K562 (cell line): Measurements from ENCODE around the gene ZSWIM8. TPM values are rescaled to one million over a fixed set of nuclear protein-coding genes. Genes with fewer than 3 reads are reported as not detected.

Source experiments
- ARHGAP35 ChIP-seq: fragments of 450-650 bp; IDR thresholded peaks from 2 replicates; pipeline ENCODE4 v1.6.1; 2018; ENCODE audit not compliant: partially characterized antibody
- CHD2 ChIP-seq: IDR thresholded peaks from 2 replicates; pipeline ENCODE4 v1.6.1; 2011; ENCODE audit warnings: low read depth, low read length
- CREB1 ChIP-seq, 2 experiments: sonication (generic) in 1 of 2; formaldehyde crosslinking in 1 of 2; IDR thresholded peaks; 2 replicates each; pipeline versions ENCODE4 v1.6.1 to v1.8.0; 2012 to 2022; ENCODE audit warnings: inconsistent platforms in 1 of 2, mild to moderate bottlenecking in 1 of 2, missing genetic modification reagents in 1 of 2, moderate library complexity in 1 of 2
- GABPA ChIP-seq: fragments of 200-800 bp; sonication (Bioruptor generic); conservative IDR thresholded peaks from 2 replicates; pipeline ENCODE4 v1.6.1; 2016; ENCODE audit warnings: low read depth, missing genetic modification characterization, missing compliant biosample characterization
- HMBOX1 ChIP-seq: sonication (generic); IDR thresholded peaks from 2 replicates; pipeline ENCODE4 v1.6.1; 2016
- HNRNPLL ChIP-seq: fragments of 200-400 bp; formaldehyde crosslinking; IDR thresholded peaks from 2 replicates; pipeline ENCODE4 v1.6.1; 2017; ENCODE audit warnings: low read length, low read depth, mild to moderate bottlenecking; ENCODE audit not compliant: poor library complexity, severe bottlenecking
- NR2C2 ChIP-seq, 2 experiments: fragments of 200-800 bp in 1 of 2; sonication (Bioruptor generic) in 1 of 2; sonication (generic) in 1 of 2; formaldehyde crosslinking in 1 of 2; IDR thresholded peaks; 2 replicates each; pipeline versions ENCODE4 v1.6.1 to v1.8.0; 2016 to 2022; ENCODE audit warnings: mild to moderate bottlenecking in 1 of 2, missing compliant biosample characterization in 1 of 2, missing genetic modification characterization in 1 of 2, missing genetic modification reagents in 1 of 2
- PHB2 ChIP-seq: fragments of 450-650 bp; IDR thresholded peaks from 2 replicates; pipeline ENCODE4 v1.6.1; 2017; ENCODE audit warnings: low read depth
- POU5F1 ChIP-seq: fragments of 150-350 bp; IDR thresholded peaks from 2 replicates; pipeline ENCODE4 v1.6.1; 2014; ENCODE audit warnings: borderline replicate concordance, low read length, low read depth, mild to moderate bottlenecking; ENCODE audit not compliant: partially characterized antibody
- RBM25 ChIP-seq: fragments of 200-400 bp; formaldehyde crosslinking; IDR thresholded peaks from 2 replicates; pipeline ENCODE4 v1.6.1; 2018; ENCODE audit warnings: low read length, low read depth, moderate library complexity; ENCODE audit not compliant: severe bottlenecking
- SMAD4 ChIP-seq: fragments of 250-450 bp; sonication (Bioruptor Pico); conservative IDR thresholded peaks from 2 replicates; pipeline ENCODE4 v1.8.0; 2021; ENCODE audit warnings: inconsistent platforms, mild to moderate bottlenecking, moderate library complexity
- SNRNP70 ChIP-seq: fragments of 200-400 bp; formaldehyde crosslinking; optimal IDR thresholded peaks from 2 replicates; pipeline ENCODE3; 2017; ENCODE audit warnings: low read depth, low read length
- SRF ChIP-seq, 2 experiments: fragments of 250-450, 450-650 bp in 1 of 2; sonication (Bioruptor Pico) in 1 of 2; sonication (generic) in 1 of 2; formaldehyde crosslinking; IDR thresholded peaks; 2 replicates each; pipeline versions ENCODE4 v1.5.0 to v1.5.1; 2020 to 2022; ENCODE audit warnings: mild to moderate bottlenecking in 1 of 2, missing genetic modification reagents in 1 of 2
- ZNF583 ChIP-seq: fragments of 250-450 bp; sonication (Bioruptor Pico); IDR thresholded peaks from 2 replicates; pipeline ENCODE4 v1.4.0; 2020
- polyA plus RNA-seq, 8 experiments: library from polyadenylated mRNA; depleted of rRNA in 4 of 8; stranded (reverse) in 5 of 8; unstranded in 3 of 8; fragments of >200 nt; fragmentation: Nextera tagmentation in 2 of 8; fragmentation: Illumina TruSeq in 1 of 8; extraction: Ambion mirVana in 2 of 8; extraction: Trizol in 1 of 8; gene quantifications; 2 replicates each; pipeline versions ENCODE4 v1.2.1 to v1.2.3, GENCODE V29; 2011 to 2014; ENCODE audit warnings: inconsistent platforms in 1 of 8, missing spikeins in 1 of 8
- total RNA-seq, 7 experiments: library from RNA; depleted of rRNA in 6 of 7; stranded (reverse); fragments of >200 nt in 6 of 7; fragmentation: Illumina TruSeq in 2 of 7; extraction: Trizol in 2 of 7; gene quantifications; 2 replicates each; pipeline versions ENCODE4 v1.2.1 to v1.2.3, GENCODE V29; 2011 to 2021; ENCODE audit warnings: low replicate concordance in 1 of 7
- TF ChIP-seq, protein P1 (sequence below): fragments of 250-450 bp; sonication (Bioruptor Pico); IDR thresholded peaks from 2 replicates; pipeline ENCODE4 v1.5.0; 2021; ENCODE audit warnings: mild to moderate bottlenecking, moderate library complexity
- TF ChIP-seq, protein P2 (sequence below): fragments of 450-650 bp; formaldehyde crosslinking; IDR thresholded peaks from 2 replicates; pipeline ENCODE4 v1.4.0; 2020; ENCODE audit warnings: mild to moderate bottlenecking

Gene ZSWIM8
- total and polyA plus RNA-seq, 9 of the 15 experiments (the other 6 are each of a cell fraction or from before 2014, with no cell fraction given) = 5.6 to 47.8 (median 26.7) TPM

DNA sequence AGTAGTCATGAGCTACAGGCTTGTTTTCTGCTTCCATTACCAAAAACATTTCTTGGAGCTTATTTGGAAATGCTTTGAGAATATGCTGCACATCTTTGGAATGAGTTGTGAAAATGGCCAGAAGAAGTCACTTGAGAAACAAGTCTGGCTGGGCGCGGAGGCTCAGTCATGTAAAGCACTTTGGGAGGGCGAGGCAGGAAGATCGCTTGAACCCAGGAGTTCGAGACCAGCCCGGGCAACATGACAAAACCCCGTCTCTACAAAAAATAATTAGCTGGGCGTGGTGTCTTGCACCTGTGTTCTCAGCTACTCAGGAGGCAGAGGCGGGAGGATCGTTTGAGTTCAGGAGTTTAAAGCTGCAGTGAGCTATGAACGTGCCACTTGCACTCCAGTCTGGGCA lies 4.4 kb upstream of the ZSWIM8 start (continued):
- no peak for TF ChIP-seq HNRNPLL
- TF ChIP-seq, protein P1, sequence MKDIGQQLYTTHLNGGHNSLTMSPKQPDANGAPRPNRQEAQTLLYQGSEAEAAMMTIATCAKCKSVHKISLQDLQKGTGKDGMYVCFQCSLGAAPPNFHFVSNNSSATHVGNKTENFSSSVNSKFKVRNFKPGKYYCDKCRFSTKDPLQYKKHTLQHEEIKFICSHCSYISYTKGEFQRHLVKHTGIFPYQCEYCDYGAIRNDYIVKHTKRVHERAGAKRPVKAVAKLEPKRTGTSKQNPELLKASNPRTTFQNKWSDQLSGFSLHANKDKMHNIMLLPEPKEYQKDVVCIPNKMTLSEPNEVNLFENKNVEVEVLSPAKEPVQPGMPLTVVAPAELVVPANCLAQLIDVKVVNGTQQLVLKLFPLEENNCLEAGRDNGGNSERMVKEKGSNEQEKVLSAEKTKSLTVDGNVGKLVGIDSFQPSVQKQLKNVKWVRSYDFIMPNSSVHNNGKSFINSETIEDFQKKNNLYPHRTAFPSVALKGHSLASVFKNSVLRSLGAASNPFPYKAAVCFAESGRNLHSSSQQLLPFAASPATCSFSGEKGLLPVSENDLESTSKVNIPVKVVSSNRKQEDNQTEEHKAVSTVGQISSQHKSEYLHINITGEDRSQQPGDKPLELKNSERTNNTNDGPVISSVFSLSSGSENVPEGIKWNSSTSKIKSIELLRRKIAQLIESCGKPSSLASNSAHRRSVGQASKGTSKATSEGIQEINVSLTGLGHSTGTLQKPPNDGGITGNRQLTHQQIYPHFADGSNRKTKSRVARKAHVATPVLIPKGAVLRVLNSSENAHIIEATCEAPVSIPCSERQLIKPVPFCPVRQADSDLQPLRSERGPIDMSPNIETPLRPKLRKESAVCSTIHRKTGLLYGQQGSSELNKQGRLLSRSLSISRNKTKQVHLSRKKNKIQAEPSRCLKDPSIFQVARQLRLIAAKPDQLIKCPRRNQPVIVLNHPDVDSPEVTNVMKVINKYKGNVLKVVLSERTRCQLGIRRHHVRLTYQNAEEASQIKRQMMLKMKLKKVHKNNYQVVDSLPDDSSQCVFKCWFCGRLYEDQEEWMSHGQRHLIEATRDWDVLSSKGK (CRISPR knock-in tag) = no peak
- no peak for TF ChIP-seq ZNF583 (CRISPR knock-in tag)
- no peak for TF ChIP-seq POU5F1
- no peak for TF ChIP-seq GABPA (tag)
- TF ChIP-seq NR2C2 (CRISPR knock-in tag; IDR thresholded peaks at IDR 0.05) = no peak
- no peak for TF ChIP-seq NR2C2 (tag; IDR thresholded peaks at IDR 0.05)
- no peak for TF ChIP-seq SRF (CRISPR knock-in tag; IDR thresholded peaks at IDR 0.05)
- TF ChIP-seq SMAD4 (CRISPR knock-in tag) = no peak
- TF ChIP-seq HMBOX1 = 0 out of 2 replicates have a peak, but pooled peaks have one; percentile 3
- no peak for TF ChIP-seq RBM25
- TF ChIP-seq ARHGAP35 = no peak
- TF ChIP-seq PHB2 = no peak
- no peak for TF ChIP-seq CREB1 (IDR thresholded peaks at IDR 0.05)
- TF ChIP-seq CREB1 (CRISPR knock-in tag; IDR thresholded peaks at IDR 0.05) = no peak
- TF ChIP-seq CHD2 = no peak
- TF ChIP-seq, protein P2, sequence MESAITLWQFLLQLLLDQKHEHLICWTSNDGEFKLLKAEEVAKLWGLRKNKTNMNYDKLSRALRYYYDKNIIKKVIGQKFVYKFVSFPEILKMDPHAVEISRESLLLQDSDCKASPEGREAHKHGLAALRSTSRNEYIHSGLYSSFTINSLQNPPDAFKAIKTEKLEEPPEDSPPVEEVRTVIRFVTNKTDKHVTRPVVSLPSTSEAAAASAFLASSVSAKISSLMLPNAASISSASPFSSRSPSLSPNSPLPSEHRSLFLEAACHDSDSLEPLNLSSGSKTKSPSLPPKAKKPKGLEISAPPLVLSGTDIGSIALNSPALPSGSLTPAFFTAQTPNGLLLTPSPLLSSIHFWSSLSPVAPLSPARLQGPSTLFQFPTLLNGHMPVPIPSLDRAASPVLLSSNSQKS (CRISPR knock-in tag) = no peak
- no peak for TF ChIP-seq SNRNP70
